IMR-90 (cell line): Measurements from ENCODE around the gene NOXA1. TPM values are rescaled to one million over a fixed set of nuclear protein-coding genes. Genes with fewer than 3 reads are reported as not detected.

Experiments
- ATAC-seq: fragments of 200-7000 bp; cut with Tn5 transposase; 2 replicates; pipeline ENCODE4 v1.9.1; 2020; ENCODE audit warnings: low read depth, mild to moderate bottlenecking, moderate library complexity
- BruUV-seq: library from RNA; stranded (reverse); fragments of 400-500 nt; replicated peaks from 2 replicates; lab custom pipeline; 2021; lab: Mats Ljungman, UMichigan
- CTCF ChIA-PET: fragments of 300-600 bp; formaldehyde crosslinking; extraction: SDS; loops from one replicate; lab custom pipeline; 2021; ENCODE audit warnings: antibody characterized with exemption; lab: Yijun Ruan, JAX
- POLR2A ChIA-PET: fragments of 300-600 bp; sonication (Branson Sonifier 250); formaldehyde crosslinking; loops from one replicate; lab custom pipeline; 2022; ENCODE audit warnings: antibody characterized with exemption; ENCODE audit not compliant: unreplicated experiment; lab: Charles Lee
- DNase-seq: peaks from one replicate; pipeline ENCODE4 v3.0.0; 2013
- H2AFZ ChIP-seq: replicated peaks from 2 replicates; pipeline ENCODE3; 2013; ENCODE audit warnings: low read length, mild to moderate bottlenecking; ENCODE audit not compliant: poor library complexity
- H2AK5ac ChIP-seq: 2 replicates; pipeline ENCODE4 v1.6.1; 2013; ENCODE audit warnings: low read depth, low read length, inconsistent platforms
- H2AK9ac ChIP-seq: replicated peaks from 2 replicates; pipeline ENCODE3; 2013; ENCODE audit warnings: mild to moderate bottlenecking, low read depth, low read length, moderate library complexity; ENCODE audit not compliant: poor library complexity
- H2BK120ac ChIP-seq: 2 replicates; pipeline ENCODE4 v1.6.1; 2013; ENCODE audit warnings: low read depth, low read length, inconsistent platforms
- H2BK15ac ChIP-seq: 3 replicates; pipeline ENCODE4 v1.6.1; 2013; ENCODE audit warnings: low read depth, low read length, inconsistent platforms
- H2BK20ac ChIP-seq: 2 replicates; pipeline ENCODE4 v1.6.1; 2013; ENCODE audit warnings: low read depth, mild to moderate bottlenecking, inconsistent platforms, low read length, moderate library complexity
- H2BK5ac ChIP-seq: 2 replicates; pipeline ENCODE4 v1.6.1; 2013; ENCODE audit warnings: mild to moderate bottlenecking, low read depth, low read length, inconsistent platforms; ENCODE audit not compliant: poor library complexity, severe bottlenecking
- H3K14ac ChIP-seq: replicated peaks from 2 replicates; pipeline ENCODE4 v1.6.1; 2013; ENCODE audit warnings: low read depth, low read length, inconsistent platforms
- H3K18ac ChIP-seq: 2 replicates; pipeline ENCODE4 v1.6.1; 2013; ENCODE audit warnings: low read depth, low read length, control low read depth
- H3K23ac ChIP-seq: 2 replicates; pipeline ENCODE4 v1.6.1; 2013; ENCODE audit warnings: low read depth, low read length, inconsistent platforms
- H3K27ac ChIP-seq: 2 replicates; pipeline ENCODE4 v1.5.1; 2013; ENCODE audit warnings: mild to moderate bottlenecking, control low read depth, low read length; ENCODE audit not compliant: insufficient read depth
- H3K27me3 ChIP-seq: 2 replicates; pipeline ENCODE4 v1.6.1; 2013; ENCODE audit warnings: low read length; ENCODE audit not compliant: control insufficient read depth, insufficient read depth
- H3K36me3 ChIP-seq: 2 replicates; pipeline ENCODE4 v1.6.1; 2013; ENCODE audit warnings: low read length, mixed read lengths; ENCODE audit not compliant: control insufficient read depth, insufficient read depth
- H3K4ac ChIP-seq: 2 replicates; pipeline ENCODE4 v1.6.1; 2013; ENCODE audit warnings: low read depth, low read length, inconsistent platforms
- H3K4me1 ChIP-seq: 2 replicates; pipeline ENCODE4 v1.6.1; 2013; ENCODE audit warnings: low read length, mixed read lengths; ENCODE audit not compliant: control insufficient read depth, insufficient read depth
- H3K4me2 ChIP-seq: 2 replicates; pipeline ENCODE4 v1.6.1; 2013; ENCODE audit warnings: low read depth, mild to moderate bottlenecking, control low read depth, low read length, moderate library complexity
- H3K4me3 ChIP-seq: 2 replicates; pipeline ENCODE4 v1.5.1; 2013; ENCODE audit warnings: low read depth, mild to moderate bottlenecking, control low read depth, low read length, moderate library complexity; ENCODE audit not compliant: insufficient read depth
- H3K56ac ChIP-seq: 2 replicates; pipeline ENCODE4 v1.6.1; 2013; ENCODE audit warnings: low read length, inconsistent platforms; ENCODE audit not compliant: insufficient read depth; ENCODE audit errors: extremely low read depth
- H3K79me1 ChIP-seq, 2 experiments: 2 replicates each; pipeline ENCODE4 v1.6.1; 2013; ENCODE audit warnings: low read length in 2 of 2, inconsistent platforms in 1 of 2, low read depth in 1 of 2
- H3K9ac ChIP-seq: 2 replicates; pipeline ENCODE4 v1.6.1; 2013; ENCODE audit warnings: low read depth, low read length, control low read depth
- H3K9me1 ChIP-seq: 2 replicates; pipeline ENCODE4 v1.6.1; 2013; ENCODE audit warnings: low read length, inconsistent platforms; ENCODE audit not compliant: insufficient read depth
- H3K9me3 ChIP-seq: 2 replicates; pipeline ENCODE4 v1.6.1; 2013; ENCODE audit warnings: low read length; ENCODE audit not compliant: control insufficient read depth, insufficient read depth
- H4K20me1 ChIP-seq: 2 replicates; pipeline ENCODE4 v1.6.1; 2013; ENCODE audit warnings: low read length, inconsistent platforms; ENCODE audit not compliant: insufficient read depth
- H4K5ac ChIP-seq: 2 replicates; pipeline ENCODE4 v1.6.1; 2013; ENCODE audit warnings: mild to moderate bottlenecking, low read depth, low read length, control low read depth
- H4K8ac ChIP-seq, 2 experiments: 2 replicates each; pipeline ENCODE4 v1.6.1; 2013; ENCODE audit warnings: low read depth in 2 of 2, low read length in 2 of 2, control low read depth in 1 of 2, inconsistent platforms in 1 of 2
- H4K91ac ChIP-seq: 2 replicates; pipeline ENCODE4 v1.6.1; 2013; ENCODE audit warnings: low read depth, low read length, inconsistent platforms; ENCODE audit not compliant: insufficient read depth
- MAZ ChIP-seq: IDR thresholded peaks from 2 replicates; pipeline ENCODE4 v1.6.1; 2012; ENCODE audit warnings: low read depth, mild to moderate bottlenecking, low read length, improper control_type of control experiment, moderate library complexity, borderline replicate concordance
- RAD21 ChIP-seq: IDR thresholded peaks from 2 replicates; pipeline ENCODE4 v1.6.1; 2012; ENCODE audit warnings: low read length, improper control_type of control experiment
- RCOR1 ChIP-seq: IDR thresholded peaks from 2 replicates; pipeline ENCODE4 v1.6.1; 2012; ENCODE audit warnings: mild to moderate bottlenecking, low read length, improper control_type of control experiment; ENCODE audit not compliant: insufficient replicate concordance
- WGBS, 2 experiments: methylation state at CpG; one replicate each; pipeline versions ENCODE4 v1.1.5 to v1.1.7; 2013; ENCODE audit warnings: missing lambda C conversion rate in 2 of 2; ENCODE audit not compliant: insufficient read length in 1 of 2; ENCODE audit errors: extremely low coverage in 2 of 2; 5-methylcytosine and 5-hydroxymethylcytosine counted together
- dilution Hi-C: fragments of 300-500 bp; cut with HindIII; formaldehyde crosslinking; loops from one replicate; pipeline ENCODE4 v1.14.3; 2018; ENCODE audit warnings: low sequenced_read_pairs; ENCODE audit not compliant: unreplicated experiment
- in situ Hi-C: fragments of 300-500 bp; cut with MboI; formaldehyde crosslinking; loops from 3 replicates; pipeline ENCODE4 v1.14.3; 2019; ENCODE audit warnings: low sequenced_read_pairs, inconsistent platforms, mixed read lengths
- intact Hi-C: fragments of 100-400 bp; cut with micrococcal nuclease; formaldehyde crosslinking; loops from 2 replicates; pipeline ENCODE4 v1.10.0; 2022
- polyA plus RNA-seq, 3 experiments: library from polyadenylated mRNA; depleted of rRNA; stranded (reverse); fragments of >200 nt; gene quantifications; 2 replicates each; pipeline ENCODE4 v1.2.3, GENCODE V29; 2012; ENCODE audit warnings: low replicate concordance in 1 of 3
- total RNA-seq: library from RNA; depleted of rRNA; stranded (reverse); fragments of >200 nt; gene quantifications from 2 replicates; pipeline ENCODE4 v1.2.3, GENCODE V29; 2012

NOXA1 gene
- total and polyA plus RNA-seq, 2 of the 4 experiments (the other 2 are of a cell fraction): 0.17 TPM; not detected in 1

- TF ChIP-seq RCOR1 (no peak), MAZ (no peak), RAD21 (no peak)
- H3K9me1 ChIP-seq: no peaks in the 10 kb centered on the region
- no peak overlapping the region for H3K23ac ChIP-seq
- H3K9ac ChIP-seq: no peak overlapping the region
- in situ Hi-C loops: no loop called here
- ChIA-PET POLR2A (no interaction called here), CTCF (no interaction called here)
- no peak overlapping the region for H3K4ac ChIP-seq
- H3K27me3 ChIP-seq: peaks cover 17% of the 10 kb centered on the region
- no peaks in the 10 kb centered on the region for H3K79me1 ChIP-seq
- no peak overlapping the region for H4K91ac ChIP-seq
- no peak overlapping the region for H3K4me2 ChIP-seq
- intact Hi-C loops: no loop called here
- H2BK120ac ChIP-seq: no peak overlapping the region
- H3K4me1 ChIP-seq: peaks cover 2% of the 10 kb centered on the region; the same call in 1 of the 2 replicates
- no peaks in the 10 kb centered on the region for H3K36me3 ChIP-seq
- H2AK5ac ChIP-seq: no peak overlapping the region
- H3K56ac ChIP-seq: no peak overlapping the region
- H3K27ac ChIP-seq: no peak overlapping the region
- WGBS, 2 experiments: no CpG with 5 or more reads among the region's 3 CpGs
- no peak overlapping the region for H2BK15ac ChIP-seq
- dilution Hi-C loops: no loop called here
- no peak overlapping the region for H3K4me3 ChIP-seq
- no peak overlapping the region for H4K8ac ChIP-seq
- H4K5ac ChIP-seq: no peak overlapping the region
- ATAC-seq (no peak), DNase-seq (no peak)
- BruUV-seq: no TSS peak
- H3K14ac ChIP-seq: no peak overlapping the region
- H2BK5ac ChIP-seq: no peak overlapping the region
- no peak overlapping the region for H2BK20ac ChIP-seq
- H3K9me3 ChIP-seq: peaks cover 16% of the 10 kb centered on the region
- H3K18ac ChIP-seq: no peak overlapping the region
- H4K20me1 ChIP-seq: no peaks in the 10 kb centered on the region
- no peak overlapping the region for H2AK9ac ChIP-seq
- no peak overlapping the region for H2AFZ ChIP-seq
Measured at GRCh38 chr9:137475666-137476065, 52.5 kb downstream of the NOXA1 start.
